CD4-positive, alpha-beta memory T cell (primary cell): ENCODE data around the gene PLXDC2. TPM values are rescaled to one million over a fixed set of nuclear protein-coding genes. Genes with fewer than 3 reads are reported as not detected.

Experiments used
- CTCF ChIA-PET: fragments of 350-600 bp; sonication (Branson Sonifier 250); formaldehyde crosslinking; loops from one replicate; lab custom pipeline; 2021; ENCODE audit warnings: inconsistent platforms; ENCODE audit not compliant: partially characterized antibody; lab: Charles Lee
- POLR2A ChIA-PET: fragments of 350-600 bp; sonication (Branson Sonifier 250); formaldehyde crosslinking; loops from one replicate; lab custom pipeline; 2021; ENCODE audit not compliant: partially characterized antibody; lab: Charles Lee
- DNase-seq, 5 donors: peaks; one replicate each; pipeline versions ENCODE4 v3.0.0 to v3.0.0-alpha.2; 2020 to 2022; ENCODE audit warnings: mixed read lengths in 1 of 5
- H3K27ac ChIP-seq: one replicate; pipeline ENCODE4 v1.7.0; 2013; ENCODE audit warnings: low read depth, low read length
- H3K27me3 ChIP-seq: 2 replicates; pipeline ENCODE4 v1.7.0; 2013; ENCODE audit warnings: mild to moderate bottlenecking, low read length, moderate library complexity; ENCODE audit not compliant: insufficient read depth
- H3K36me3 ChIP-seq: 2 replicates; pipeline ENCODE4 v1.7.0; 2013; ENCODE audit warnings: mild to moderate bottlenecking, low read length, moderate library complexity; ENCODE audit not compliant: insufficient read depth
- H3K4me1 ChIP-seq: 2 replicates; pipeline ENCODE4 v1.7.0; 2013; ENCODE audit warnings: mild to moderate bottlenecking, low read length, moderate library complexity; ENCODE audit not compliant: insufficient read depth
- H3K4me3 ChIP-seq, 2 donors: one replicate each; pipeline ENCODE4 v1.7.0; 2013; ENCODE audit warnings: low read length in 2 of 2, mild to moderate bottlenecking in 1 of 2
- H3K9me3 ChIP-seq, 2 donors: one replicate each; pipeline ENCODE4 v1.7.0; 2013; ENCODE audit warnings: low read length in 2 of 2, control low read depth in 1 of 2; ENCODE audit not compliant: control insufficient read depth in 1 of 2
- H3K27ac Mint-ChIP-seq, 7 donors: one replicate each; pipeline ENCODE4 v1.8.0; 2020 to 2021; ENCODE audit warnings: mixed read lengths in 7 of 7, mild to moderate bottlenecking in 6 of 7, inconsistent platforms in 3 of 7, moderate library complexity in 3 of 7
- H3K27me3 Mint-ChIP-seq, 2 donors: one replicate each; pipeline ENCODE4 v1.8.0; 2020 to 2021; ENCODE audit warnings: mixed read lengths in 2 of 2
- H3K36me3 Mint-ChIP-seq, 2 donors: one replicate each; pipeline ENCODE4 v1.8.0; 2020 to 2021; ENCODE audit warnings: mixed read lengths in 2 of 2, inconsistent platforms in 1 of 2, mild to moderate bottlenecking in 1 of 2
- H3K4me1 Mint-ChIP-seq, 4 donors: one replicate each; pipeline ENCODE4 v1.8.0; 2020 to 2021; ENCODE audit warnings: mixed read lengths in 4 of 4, mild to moderate bottlenecking in 1 of 4
- H3K4me3 Mint-ChIP-seq, 8 donors: one replicate each; pipeline ENCODE4 v1.8.0; 2020 to 2021; ENCODE audit warnings: mixed read lengths in 8 of 8, mild to moderate bottlenecking in 7 of 8, moderate library complexity in 6 of 8, inconsistent platforms in 3 of 8
- H3K9me3 Mint-ChIP-seq, 8 donors: one replicate each; pipeline ENCODE4 v1.8.0; 2020 to 2021; ENCODE audit warnings: mixed read lengths in 8 of 8, mild to moderate bottlenecking in 5 of 8, inconsistent platforms in 3 of 8, moderate library complexity in 1 of 8
- intact Hi-C: fragments of 100-400 bp; cut with micrococcal nuclease; formaldehyde crosslinking; loops from one replicate; pipeline ENCODE4 v1.15.1; 2023
- polyA plus RNA-seq, 2 donors: library from polyadenylated mRNA; unstranded; fragments of 300-500 nt; fragmentation: Illumina TruSeq; gene quantifications; one replicate each; pipeline ENCODE4 v1.2.3, GENCODE V29; 2021
- total RNA-seq, 2 experiments: library from RNA; stranded (reverse); gene quantifications; one replicate each; pipeline ENCODE4 v1.2.3, GENCODE V29; 2021

Gene PLXDC2
- total and polyA plus RNA-seq, 4 experiments from 2014 or later, result 0.90 to 1.2 TPM; not detected in 2

GRCh38 chr10:19892270-19892669 is 76.0 kb downstream of the PLXDC2 start:
- Histone ChIP-seq H3K27ac (no peak overlapping the region), H3K36me3 (no peaks in the 10 kb centered on the region), H3K4me1 (no peaks in the 10 kb centered on the region), H3K9me3 (no peaks in the 10 kb centered on the region), H3K27me3 (no peaks in the 10 kb centered on the region), H3K4me3 (no peak overlapping the region)
- Mint-ChIP-seq H3K4me3 (no peak overlapping the region), H3K36me3 (no peaks in the 10 kb centered on the region), H3K4me1 (no peaks in the 10 kb centered on the region), H3K27ac (no peak overlapping the region), H3K27me3 (no peaks in the 10 kb centered on the region), H3K9me3 (peaks cover 4 to 17% (median 7%) of the 10 kb centered on the region in 8 donors)
- intact Hi-C loops, result no loop called here
- DNase-seq, result no peak
- ChIA-PET CTCF (no interaction called here), POLR2A (no interaction called here)

- H3K36me3 Mint-ChIP-seq, result no peaks in the 10 kb centered on the region
- no peak overlapping the region for H3K4me3 Mint-ChIP-seq
- DNase-seq, result no peak
- H3K27ac Mint-ChIP-seq, result no peak overlapping the region
- H3K4me1 ChIP-seq, result no peaks in the 10 kb centered on the region
- POLR2A ChIA-PET, result no interaction called here
- no peaks in the 10 kb centered on the region for H3K36me3 ChIP-seq
- CTCF ChIA-PET, result no interaction called here
- peaks cover 4 to 17% (median 7%) of the 10 kb centered on the region in 8 donors for H3K9me3 Mint-ChIP-seq
- no peak overlapping the region for H3K27ac ChIP-seq
- H3K27me3 ChIP-seq, result no peaks in the 10 kb centered on the region
- no peaks in the 10 kb centered on the region for H3K27me3 Mint-ChIP-seq
- no peaks in the 10 kb centered on the region for H3K4me1 Mint-ChIP-seq
- intact Hi-C loops, result no loop called here
- H3K4me3 ChIP-seq, result no peak overlapping the region
- no peaks in the 10 kb centered on the region for H3K9me3 ChIP-seq
Observed at GRCh38 chr10:19892677-19893076, 76.4 kb downstream of the PLXDC2 start.

GRCh38 chr10:19895500-19895899 is 79.3 kb downstream of the PLXDC2 start:
- Mint-ChIP-seq H3K27me3 (no peaks in the 10 kb centered on the region), H3K4me1 (no peaks in the 10 kb centered on the region), H3K4me3 (no peak overlapping the region), H3K27ac (no peak overlapping the region), H3K36me3 (no peaks in the 10 kb centered on the region), H3K9me3 (peaks cover 5 to 17% (median 7%) of the 10 kb centered on the region in 8 donors)
- DNase-seq, result no peak
- Histone ChIP-seq H3K27me3 (no peaks in the 10 kb centered on the region), H3K4me1 (no peaks in the 10 kb centered on the region), H3K27ac (no peak overlapping the region), H3K9me3 (no peaks in the 10 kb centered on the region), H3K4me3 (no peak overlapping the region), H3K36me3 (no peaks in the 10 kb centered on the region)
- ChIA-PET POLR2A (no interaction called here), CTCF (no interaction called here)
- intact Hi-C loops, result no loop called here

- Histone ChIP-seq H3K9me3 (no peaks in the 10 kb centered on the region), H3K27ac (no peak overlapping the region), H3K36me3 (no peaks in the 10 kb centered on the region), H3K27me3 (no peaks in the 10 kb centered on the region), H3K4me1 (no peaks in the 10 kb centered on the region), H3K4me3 (no peak overlapping the region)
- H3K36me3 Mint-ChIP-seq, result no peaks in the 10 kb centered on the region
- ChIA-PET CTCF (no interaction called here), POLR2A (no interaction called here)
- H3K27me3 Mint-ChIP-seq, result no peaks in the 10 kb centered on the region
- H3K4me1 Mint-ChIP-seq, result no peaks in the 10 kb centered on the region
- no peak overlapping the region for H3K27ac Mint-ChIP-seq
- intact Hi-C loops, result no loop called here
- no peak overlapping the region for H3K4me3 Mint-ChIP-seq
- H3K9me3 Mint-ChIP-seq, result peaks cover 2 to 19% (median 8%) of the 10 kb centered on the region in 8 donors
- no peak for DNase-seq
Observed at GRCh38 chr10:19902456-19902855, 86.2 kb downstream of the PLXDC2 start.

DNA sequence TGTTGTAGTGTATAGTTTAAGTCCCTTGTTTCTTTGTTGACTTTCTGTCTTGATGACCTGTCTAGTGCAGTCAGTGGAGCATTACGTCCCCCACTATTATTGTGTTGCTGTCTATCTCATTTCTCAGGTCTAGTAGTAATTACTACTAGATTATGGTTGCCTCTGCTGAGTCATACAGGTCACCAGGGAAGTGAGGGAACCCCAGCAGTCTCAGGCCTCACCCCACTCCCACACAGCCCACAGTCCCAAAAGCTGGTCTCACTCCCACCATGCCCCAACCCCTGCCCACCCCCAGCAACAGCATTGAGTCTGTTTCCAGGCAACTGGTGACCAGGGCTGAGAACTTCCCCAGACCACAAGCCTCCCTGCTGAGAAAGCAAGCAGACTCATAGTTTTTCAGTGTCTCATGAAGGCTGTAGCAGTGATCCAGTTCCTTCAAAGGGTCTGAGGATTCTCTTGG is 88.0 kb downstream of the PLXDC2 start:
- no peaks in the 10 kb centered on the region for H3K36me3 ChIP-seq
- POLR2A ChIA-PET, result no interaction called here
- Mint-ChIP-seq H3K4me1 (no peaks in the 10 kb centered on the region), H3K27ac (no peak overlapping the region), H3K4me3 (no peak overlapping the region), H3K36me3 (no peaks in the 10 kb centered on the region), H3K27me3 (no peaks in the 10 kb centered on the region), H3K9me3 (peaks cover 2 to 18% (median 9%) of the 10 kb centered on the region in 8 donors)
- DNase-seq, result no peak
- no peaks in the 10 kb centered on the region for H3K27me3 ChIP-seq
- intact Hi-C loops, result no loop called here
- H3K4me1 ChIP-seq, result no peaks in the 10 kb centered on the region
- H3K27ac ChIP-seq, result no peak overlapping the region
- no peaks in the 10 kb centered on the region for H3K9me3 ChIP-seq
- H3K4me3 ChIP-seq, result no peak overlapping the region
- CTCF ChIA-PET, result no interaction called here

GRCh38 chr10:19906108-19906791 is 90.0 kb downstream of the PLXDC2 start:
- H3K4me3 ChIP-seq, result no peak overlapping the region
- intact Hi-C loops, result no loop called here
- ChIA-PET POLR2A (no interaction called here), CTCF (no interaction called here)
- no peak overlapping the region for H3K27ac Mint-ChIP-seq
- no peaks in the 10 kb centered on the region for H3K4me1 ChIP-seq
- H3K9me3 ChIP-seq, result no peaks in the 10 kb centered on the region
- peaks cover 2 to 17% (median 9%) of the 10 kb centered on the region in 8 donors for H3K9me3 Mint-ChIP-seq
- H3K27me3 Mint-ChIP-seq, result no peaks in the 10 kb centered on the region
- no peaks in the 10 kb centered on the region for H3K36me3 Mint-ChIP-seq
- no peaks in the 10 kb centered on the region for H3K36me3 ChIP-seq
- H3K4me3 Mint-ChIP-seq, result no peak overlapping the region
- no peak for DNase-seq
- no peaks in the 10 kb centered on the region for H3K4me1 Mint-ChIP-seq
- H3K27me3 ChIP-seq, result no peaks in the 10 kb centered on the region
- no peak overlapping the region for H3K27ac ChIP-seq

DNA sequence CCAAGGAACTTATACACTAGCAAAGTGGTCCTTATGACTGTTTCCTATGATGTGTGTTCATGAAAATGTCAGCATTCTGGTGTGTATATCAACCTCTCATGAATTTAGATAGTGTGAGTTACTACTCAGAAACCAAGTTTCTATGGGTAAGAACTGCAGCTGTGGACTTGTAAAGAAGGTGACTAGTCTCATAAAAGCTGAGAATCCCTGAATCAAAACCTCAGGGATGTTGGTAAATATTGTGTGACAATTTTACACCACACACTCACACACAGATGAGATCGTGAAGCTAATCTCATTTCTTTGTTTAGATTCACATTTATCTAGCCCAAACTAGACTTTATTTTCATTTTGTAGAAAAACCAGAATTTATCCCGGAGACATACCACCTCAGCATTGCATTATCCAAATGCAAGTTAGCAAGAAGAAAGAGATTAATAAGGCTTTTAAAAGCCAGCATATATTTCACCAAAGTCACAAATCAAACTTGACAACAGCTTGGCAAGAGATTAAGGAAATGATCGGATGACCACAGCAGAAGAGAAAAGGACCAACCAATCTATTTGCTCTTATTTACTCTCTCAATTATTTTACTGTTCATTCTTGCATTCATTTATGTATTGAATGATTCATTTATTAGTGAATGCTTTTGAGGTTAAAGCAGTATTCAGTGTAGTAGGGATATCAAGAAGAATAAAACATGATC is 92.9 kb downstream of the PLXDC2 start:
- DNase-seq, result no peak
- H3K4me1 ChIP-seq, result no peaks in the 10 kb centered on the region
- Mint-ChIP-seq H3K4me1 (no peaks in the 10 kb centered on the region), H3K27me3 (no peaks in the 10 kb centered on the region), H3K27ac (no peak overlapping the region), H3K4me3 (no peak overlapping the region), H3K9me3 (peaks cover 0 to 11% (median 6%) of the 10 kb centered on the region in 8 donors), H3K36me3 (no peaks in the 10 kb centered on the region)
- H3K9me3 ChIP-seq, result no peaks in the 10 kb centered on the region
- CTCF ChIA-PET, result no interaction called here
- H3K36me3 ChIP-seq, result no peaks in the 10 kb centered on the region
- H3K27ac ChIP-seq, result no peak overlapping the region
- POLR2A ChIA-PET, result no interaction called here
- no peaks in the 10 kb centered on the region for H3K27me3 ChIP-seq
- intact Hi-C loops, result no loop called here
- no peak overlapping the region for H3K4me3 ChIP-seq
